Keratinocyte (primary cell): ENCODE measurements around the gene PRAMEF11. TPM values are rescaled to one million over a fixed set of nuclear protein-coding genes. Genes with fewer than 3 reads are reported as not detected.
"Not testable (repeated sequence)": the region's sequence is repeated elsewhere in the genome, so short reads cannot be mapped to it uniquely, and the experiment has no call there.

Experiments
- DNase-seq: peaks from one replicate; pipeline ENCODE4 v3.0.0-alpha.2; 2011; ENCODE audit warnings: low read depth, missing footprints, low spot score
- FAIRE-seq: peaks from 2 replicates; lab custom pipeline; 2011; peaks lifted over from hg19 to GRCh38; lab: Jason Lieb, UNC
- H2AFZ ChIP-seq: 2 replicates; pipeline ENCODE4 v1.6.0; 2012; ENCODE audit warnings: low read length, control low read depth, inconsistent platforms; ENCODE audit not compliant: control insufficient read depth
- H3K27ac ChIP-seq: 2 replicates; pipeline ENCODE4 v1.5.1; 2011; ENCODE audit warnings: low read length; ENCODE audit not compliant: control insufficient read depth, insufficient read depth
- H3K27me3 ChIP-seq: 3 replicates; pipeline ENCODE4 v1.6.0; 2011; ENCODE audit warnings: low read length; ENCODE audit not compliant: control insufficient read depth, insufficient read depth; ENCODE audit errors: extremely low read depth
- H3K36me3 ChIP-seq, 2 experiments: 2 replicates in 1 of 2; 3 replicates in 1 of 2; pipeline ENCODE4 v1.5.1; 2011; ENCODE audit warnings: low read length in 2 of 2, mild to moderate bottlenecking in 1 of 2; ENCODE audit not compliant: control insufficient read depth in 2 of 2, insufficient read depth in 2 of 2; ENCODE audit errors: extremely low read depth in 1 of 2
- H3K4me1 ChIP-seq: 3 replicates; pipeline ENCODE4 v1.5.1; 2011; ENCODE audit warnings: low read length; ENCODE audit not compliant: control insufficient read depth, insufficient read depth; ENCODE audit errors: extremely low read depth
- H3K4me2 ChIP-seq: 3 replicates; pipeline ENCODE4 v1.6.0; 2011; ENCODE audit warnings: low read depth, low read length; ENCODE audit not compliant: control insufficient read depth, insufficient read depth; ENCODE audit errors: extremely low read depth
- H3K4me3 ChIP-seq, 3 experiments: fragments of 200-600 bp in 1 of 3; sonication (generic) in 1 of 3; 2 replicates in 2 of 3; 3 replicates in 1 of 3; pipeline ENCODE4 v1.5.1; 2011 to 2016; ENCODE audit warnings: low read length in 3 of 3, mild to moderate bottlenecking in 3 of 3, control low read depth in 2 of 3, inconsistent platforms in 1 of 3, low read depth in 1 of 3, mixed read lengths in 1 of 3, mixed run types in 1 of 3, moderate library complexity in 1 of 3; ENCODE audit not compliant: control insufficient read depth in 2 of 3, insufficient read depth in 2 of 3; ENCODE audit errors: extremely low read depth in 1 of 3
- H3K79me2 ChIP-seq: 2 replicates; pipeline ENCODE4 v1.6.0; 2012; ENCODE audit warnings: low read length; ENCODE audit not compliant: control insufficient read depth, insufficient read depth
- H3K9ac ChIP-seq: 3 replicates; pipeline ENCODE4 v1.6.0; 2011; ENCODE audit warnings: low read length; ENCODE audit not compliant: control insufficient read depth, insufficient read depth; ENCODE audit errors: extremely low read depth
- H3K9me1 ChIP-seq: 3 replicates; pipeline ENCODE4 v1.6.0; 2011; ENCODE audit warnings: low read length; ENCODE audit not compliant: control insufficient read depth, insufficient read depth; ENCODE audit errors: extremely low read depth
- H3K9me3 ChIP-seq: 2 replicates; pipeline ENCODE4 v1.5.1; 2012; ENCODE audit warnings: low read depth, low read length; ENCODE audit not compliant: control insufficient read depth
- H4K20me1 ChIP-seq: 3 replicates; pipeline ENCODE4 v1.6.0; 2011; ENCODE audit warnings: low read length; ENCODE audit not compliant: control insufficient read depth, insufficient read depth; ENCODE audit errors: extremely low read depth
- EZH2 ChIP-seq: IDR thresholded peaks from one replicate; pipeline ENCODE4 v1.6.1; 2012; ENCODE audit warnings: inconsistent platforms, mild to moderate bottlenecking, low read length, moderate library complexity
- dilution Hi-C: fragments of 300-500 bp; cut with MboI; formaldehyde crosslinking; loops from one replicate; pipeline ENCODE4 v1.7.0; 2020; ENCODE audit warnings: low sequenced_read_pairs; ENCODE audit not compliant: extremely low pct_ligation_motif_present
- polyA plus RNA-seq, 5 experiments: library from polyadenylated mRNA; depleted of rRNA in 3 of 5; stranded (reverse) in 3 of 5; stranded (forward) in 1 of 5; unstranded in 1 of 5; fragments of >200 nt; gene quantifications; 1 replicate in 1 of 5; 2 replicates in 3 of 5; 3 replicates in 1 of 5; pipeline versions ENCODE4 v1.2.1 to v1.2.3, GENCODE V29; 2011 to 2012; ENCODE audit warnings: missing spikeins in 2 of 5, low read depth in 1 of 5, low replicate concordance in 1 of 5
- TF ChIP-seq, protein P1 (sequence below), 3 experiments: IDR thresholded peaks in 1 of 3; conservative IDR thresholded peaks in 1 of 3; optimal IDR thresholded peaks in 1 of 3; 2 replicates in 2 of 3; 3 replicates in 1 of 3; pipeline versions ENCODE3 to v1.5.1; 2011; ENCODE audit warnings: low read length in 3 of 3, mild to moderate bottlenecking in 3 of 3, moderate library complexity in 2 of 3, control low read depth in 1 of 3, inconsistent platforms in 1 of 3; ENCODE audit not compliant: insufficient read depth in 2 of 3; ENCODE audit errors: extremely low read depth in 1 of 3

PRAMEF11 gene
- polyA plus RNA-seq, 1 donor (not counting 4 experiments of a cell fraction or from before 2014, with no cell fraction given) = not detected

DNA sequence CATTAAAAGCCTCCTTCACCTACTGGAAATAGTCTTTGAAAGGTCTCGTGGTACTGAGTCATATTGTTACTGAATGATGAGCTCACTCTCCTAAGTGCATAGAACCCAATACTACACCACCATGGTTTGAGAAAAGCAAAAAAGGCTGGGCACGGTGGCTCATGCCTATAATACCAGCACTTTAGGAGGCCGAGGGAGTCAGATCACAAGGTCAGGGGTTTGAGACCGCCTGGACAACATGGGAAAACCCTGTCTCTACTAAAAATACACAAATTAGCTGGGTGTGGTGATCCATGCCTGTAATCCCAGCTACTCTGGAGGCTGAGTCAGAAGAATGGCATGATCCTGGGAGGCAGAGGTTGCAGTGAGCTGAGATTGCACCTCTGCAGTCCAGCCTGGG lies 20.6 kb upstream of the PRAMEF11 start:
- no peaks in the 10 kb centered on the region for H3K36me3 ChIP-seq
- H4K20me1 ChIP-seq = no peaks in the 10 kb centered on the region
- H3K9me3 ChIP-seq = no peaks in the 10 kb centered on the region
- H3K4me1 ChIP-seq = peaks cover 3% of the 10 kb centered on the region
- dilution Hi-C loops = no loop called here
- H3K79me2 ChIP-seq = no peaks in the 10 kb centered on the region
- peak overlapping the region; percentile 81 for H3K27ac ChIP-seq
- peak; percentile 11 for DNase-seq
- peak overlapping the region; percentile 80 for H2AFZ ChIP-seq
- H3K4me2 ChIP-seq = no peak overlapping the region
- TF ChIP-seq EZH2 = no peak
- TF ChIP-seq, protein P1, sequence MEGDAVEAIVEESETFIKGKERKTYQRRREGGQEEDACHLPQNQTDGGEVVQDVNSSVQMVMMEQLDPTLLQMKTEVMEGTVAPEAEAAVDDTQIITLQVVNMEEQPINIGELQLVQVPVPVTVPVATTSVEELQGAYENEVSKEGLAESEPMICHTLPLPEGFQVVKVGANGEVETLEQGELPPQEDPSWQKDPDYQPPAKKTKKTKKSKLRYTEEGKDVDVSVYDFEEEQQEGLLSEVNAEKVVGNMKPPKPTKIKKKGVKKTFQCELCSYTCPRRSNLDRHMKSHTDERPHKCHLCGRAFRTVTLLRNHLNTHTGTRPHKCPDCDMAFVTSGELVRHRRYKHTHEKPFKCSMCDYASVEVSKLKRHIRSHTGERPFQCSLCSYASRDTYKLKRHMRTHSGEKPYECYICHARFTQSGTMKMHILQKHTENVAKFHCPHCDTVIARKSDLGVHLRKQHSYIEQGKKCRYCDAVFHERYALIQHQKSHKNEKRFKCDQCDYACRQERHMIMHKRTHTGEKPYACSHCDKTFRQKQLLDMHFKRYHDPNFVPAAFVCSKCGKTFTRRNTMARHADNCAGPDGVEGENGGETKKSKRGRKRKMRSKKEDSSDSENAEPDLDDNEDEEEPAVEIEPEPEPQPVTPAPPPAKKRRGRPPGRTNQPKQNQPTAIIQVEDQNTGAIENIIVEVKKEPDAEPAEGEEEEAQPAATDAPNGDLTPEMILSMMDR (optimal IDR thresholded peaks at IDR 0.05 in 1 of 3, IDR thresholded peaks at IDR 0.05 in 1 of 3, conservative IDR thresholded peaks at IDR 0.05 in 1 of 3; ENCODE audit: extremely low read depth in 1 of 3, insufficient read depth in 2 of 3, low read length in 3 of 3) = no peak
- H3K27me3 ChIP-seq = no peaks in the 10 kb centered on the region
- H3K9me1 ChIP-seq = no peaks in the 10 kb centered on the region
- H3K9ac ChIP-seq = peak overlapping the region; percentile 22
- H3K4me3 ChIP-seq = no peak overlapping the region
- FAIRE-seq = no peak

DNA sequence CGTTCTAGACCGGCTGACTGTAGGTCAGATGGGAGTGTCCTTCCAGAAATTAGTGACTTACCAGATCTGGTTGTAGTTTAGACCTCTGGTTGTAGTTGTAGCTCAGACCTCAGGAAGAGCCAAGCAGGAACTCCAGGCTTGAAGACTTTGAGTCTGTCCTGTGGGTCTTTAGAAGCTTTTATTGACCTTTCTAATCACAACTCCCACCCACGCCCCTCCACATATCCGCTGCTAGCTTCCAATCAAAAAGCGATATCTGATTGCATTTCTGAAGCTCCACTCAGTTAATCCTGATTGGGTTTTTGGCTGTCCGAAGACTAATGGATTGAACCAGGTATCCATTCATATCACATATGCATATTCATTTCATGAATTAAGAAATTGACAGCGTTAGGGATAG lies 17.4 kb upstream of the PRAMEF11 start, which contains the start of gene HNRNPCL1:
Gene HNRNPCL1, minus strand, starts transcription at position 101 of the 400 bp plus-strand sequence. CDS start 431 bp downstream, outside the sequence.
- dilution Hi-C loops, H3K4me2 ChIP-seq, DNase-seq, H3K36me3 ChIP-seq, H2AFZ ChIP-seq, H3K27ac ChIP-seq, H3K4me1 ChIP-seq, H3K9ac ChIP-seq, H4K20me1 ChIP-seq, H3K79me2 ChIP-seq, H3K27me3 ChIP-seq, FAIRE-seq, H3K9me1 ChIP-seq, H3K4me3 ChIP-seq, H3K9me3 ChIP-seq: not testable (repeated sequence)

DNA sequence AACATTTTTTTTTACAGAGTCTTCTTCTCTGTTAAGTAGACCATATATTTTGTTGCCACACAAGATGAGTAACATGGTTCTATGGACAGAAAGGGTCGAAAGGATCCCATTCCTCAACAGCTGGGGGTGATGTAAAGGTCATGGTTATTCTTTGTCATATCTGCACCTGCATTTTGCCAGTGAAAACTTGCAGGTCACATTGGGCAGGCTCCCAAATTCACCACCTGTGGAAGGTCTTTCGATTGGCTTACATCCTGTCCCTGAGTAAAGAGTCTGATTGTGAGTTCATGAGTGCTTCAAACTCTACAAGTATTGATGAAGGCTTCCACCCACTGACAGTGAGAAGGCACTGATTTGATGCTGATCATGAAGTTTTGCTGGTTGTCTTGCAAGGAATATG lies 2.0 kb upstream of the PRAMEF11 start:
- FAIRE-seq, H3K36me3 ChIP-seq, dilution Hi-C loops, H2AFZ ChIP-seq, H4K20me1 ChIP-seq, H3K9ac ChIP-seq, H3K9me1 ChIP-seq, H3K79me2 ChIP-seq, H3K4me3 ChIP-seq, H3K27ac ChIP-seq, H3K4me2 ChIP-seq, DNase-seq, H3K4me1 ChIP-seq, H3K27me3 ChIP-seq, H3K9me3 ChIP-seq: not testable (repeated sequence)

DNA sequence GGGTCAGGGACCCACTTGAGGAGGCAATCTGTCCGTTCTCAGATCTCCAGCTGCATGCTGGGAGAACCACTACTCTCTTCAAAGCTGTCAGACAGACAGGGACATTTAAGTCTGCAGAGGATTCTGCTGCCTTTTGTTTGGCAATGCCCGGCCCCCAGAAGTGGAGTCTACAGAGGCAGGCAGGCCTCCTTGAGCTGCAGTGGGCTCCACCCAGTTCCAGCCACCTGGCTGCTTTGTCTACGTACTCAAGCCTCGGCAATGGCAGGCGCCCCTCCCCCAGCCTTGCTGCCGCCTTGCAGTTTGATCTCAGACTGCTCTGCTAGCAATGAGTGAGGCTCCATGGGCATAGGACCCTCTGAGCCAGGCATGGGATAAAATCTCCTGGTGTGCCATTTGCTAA lies 12.1 kb downstream of the PRAMEF11 start:
- dilution Hi-C loops, H3K4me2 ChIP-seq, H3K27me3 ChIP-seq, H3K4me1 ChIP-seq, DNase-seq, H3K36me3 ChIP-seq, FAIRE-seq, H3K9me3 ChIP-seq, H3K4me3 ChIP-seq, H4K20me1 ChIP-seq, H2AFZ ChIP-seq, H3K9ac ChIP-seq, H3K9me1 ChIP-seq, H3K27ac ChIP-seq, H3K79me2 ChIP-seq: not testable (repeated sequence)
